HEK293 (cell line): Measurements from ENCODE around the gene MACIR.

ENCODE experiments used
- CTCF ChIA-PET: fragments of 350-600 bp; formaldehyde crosslinking; extraction: SDS; loops from one replicate; lab custom pipeline; 2021; ENCODE audit warnings: antibody characterized with exemption; lab: Yijun Ruan, JAX
- POLR2A ChIA-PET: fragments of 300-600 bp; formaldehyde crosslinking; extraction: SDS; loops from one replicate; lab custom pipeline; 2020; ENCODE audit warnings: antibody characterized with exemption, inconsistent platforms; lab: Yijun Ruan, JAX
- H3K27ac ChIP-seq: fragments of 200-500 bp; sonication (Bioruptor generic); 2 replicates; pipeline ENCODE4 v1.5.1; 2014; ENCODE audit warnings: low read depth, low read length, control low read depth, inconsistent platforms; ENCODE audit errors: extremely low read depth
- H3K36me3 ChIP-seq, 2 experiments: fragments of 200-500 bp in 1 of 2; sonication (Bioruptor generic) in 1 of 2; 1 replicate in 1 of 2; 2 replicates in 1 of 2; pipeline ENCODE4 v1.5.1; 2014 to 2017; ENCODE audit warnings: inconsistent platforms in 2 of 2, low read length in 2 of 2; ENCODE audit not compliant: control insufficient read depth in 2 of 2, insufficient read depth in 1 of 2
- H3K4me1 ChIP-seq: fragments of 200-500 bp; sonication (Bioruptor generic); 2 replicates; pipeline ENCODE4 v1.5.1; 2014; ENCODE audit warnings: mild to moderate bottlenecking, low read length, inconsistent platforms; ENCODE audit not compliant: control insufficient read depth, insufficient read depth
- H3K4me3 ChIP-seq: 2 replicates; pipeline ENCODE4 v1.5.1; 2011; ENCODE audit warnings: low read depth, mild to moderate bottlenecking, control low read depth, low read length, moderate library complexity
- H3K9me3 ChIP-seq: fragments of 200-500 bp; sonication (Bioruptor generic); 2 replicates; pipeline ENCODE4 v1.5.1; 2014; ENCODE audit warnings: low read depth, low read length, inconsistent platforms; ENCODE audit not compliant: control insufficient read depth, insufficient read depth
- AEBP2 ChIP-seq: fragments of 450-650 bp; formaldehyde crosslinking; IDR thresholded peaks from 2 replicates; pipeline ENCODE4 v1.5.1; 2016; ENCODE audit warnings: missing biosample characterization, missing genetic modification characterization, borderline replicate concordance
- HIC1 ChIP-seq: fragments of 450-650 bp; formaldehyde crosslinking; IDR thresholded peaks from 2 replicates; pipeline ENCODE4 v1.5.1; 2016; ENCODE audit warnings: missing biosample characterization, missing genetic modification characterization
- PRDM6 ChIP-seq: fragments of 450-650 bp; formaldehyde crosslinking; IDR thresholded peaks from 2 replicates; pipeline ENCODE4 v1.5.1; 2017; ENCODE audit warnings: missing biosample characterization, missing genetic modification characterization
- REPIN1 ChIP-seq: fragments of 450-650 bp; formaldehyde crosslinking; IDR thresholded peaks from 2 replicates; pipeline ENCODE4 v1.5.1; 2017; ENCODE audit warnings: missing biosample characterization, missing genetic modification characterization, low read depth
- SCRT1 ChIP-seq: fragments of 450-650 bp; formaldehyde crosslinking; IDR thresholded peaks from 2 replicates; pipeline ENCODE4 v1.5.1; 2016; ENCODE audit warnings: missing biosample characterization, missing genetic modification characterization, borderline replicate concordance
- SCRT2 ChIP-seq: fragments of 450-650 bp; formaldehyde crosslinking; IDR thresholded peaks from 2 replicates; pipeline ENCODE4 v1.5.1; 2016; ENCODE audit warnings: missing biosample characterization, missing genetic modification characterization
- SP2 ChIP-seq: fragments of 450-650 bp; formaldehyde crosslinking; IDR thresholded peaks from 2 replicates; pipeline ENCODE4 v1.5.1; 2016; ENCODE audit warnings: missing biosample characterization, missing genetic modification characterization
- ZNF112 ChIP-seq: fragments of 450-650 bp; formaldehyde crosslinking; IDR thresholded peaks from 2 replicates; pipeline ENCODE4 v1.5.0; 2017; ENCODE audit warnings: missing biosample characterization, missing genetic modification characterization
- ZNF140 ChIP-seq: fragments of 450-650 bp; formaldehyde crosslinking; IDR thresholded peaks from 2 replicates; pipeline ENCODE4 v1.5.1; 2016; ENCODE audit warnings: missing biosample characterization, missing genetic modification characterization
- ZNF354C ChIP-seq: fragments of 450-650 bp; formaldehyde crosslinking; IDR thresholded peaks from 2 replicates; pipeline ENCODE4 v1.5.1; 2016; ENCODE audit warnings: missing biosample characterization, missing genetic modification characterization, low read depth, borderline replicate concordance
- ZNF670 ChIP-seq: fragments of 450-650 bp; formaldehyde crosslinking; IDR thresholded peaks from 2 replicates; pipeline ENCODE4 v1.5.1; 2016; ENCODE audit warnings: missing biosample characterization, missing genetic modification characterization, low read depth
- ZNF701 ChIP-seq: fragments of 450-650 bp; formaldehyde crosslinking; IDR thresholded peaks from 2 replicates; pipeline ENCODE4 v1.5.1; 2016; ENCODE audit warnings: missing biosample characterization, missing genetic modification characterization
- ZNF837 ChIP-seq: fragments of 450-650 bp; formaldehyde crosslinking; IDR thresholded peaks from 2 replicates; pipeline ENCODE4 v1.5.1; 2016; ENCODE audit warnings: missing biosample characterization, missing genetic modification characterization
- TF ChIP-seq, protein P1 (sequence below): fragments of 450-650 bp; formaldehyde crosslinking; IDR thresholded peaks from 2 replicates; pipeline ENCODE4 v1.5.1; 2016; ENCODE audit warnings: missing biosample characterization, missing genetic modification characterization, low read depth

The MACIR gene

GRCh38 chr5:103270581-103270980 lies 12.0 kb downstream of the MACIR start (continued):
- TF ChIP-seq ZNF354C (tag by site-specific recombination): no peak
- TF ChIP-seq ZNF670 (tag by site-specific recombination): no peak
- TF ChIP-seq SP2: no peak

DNA sequence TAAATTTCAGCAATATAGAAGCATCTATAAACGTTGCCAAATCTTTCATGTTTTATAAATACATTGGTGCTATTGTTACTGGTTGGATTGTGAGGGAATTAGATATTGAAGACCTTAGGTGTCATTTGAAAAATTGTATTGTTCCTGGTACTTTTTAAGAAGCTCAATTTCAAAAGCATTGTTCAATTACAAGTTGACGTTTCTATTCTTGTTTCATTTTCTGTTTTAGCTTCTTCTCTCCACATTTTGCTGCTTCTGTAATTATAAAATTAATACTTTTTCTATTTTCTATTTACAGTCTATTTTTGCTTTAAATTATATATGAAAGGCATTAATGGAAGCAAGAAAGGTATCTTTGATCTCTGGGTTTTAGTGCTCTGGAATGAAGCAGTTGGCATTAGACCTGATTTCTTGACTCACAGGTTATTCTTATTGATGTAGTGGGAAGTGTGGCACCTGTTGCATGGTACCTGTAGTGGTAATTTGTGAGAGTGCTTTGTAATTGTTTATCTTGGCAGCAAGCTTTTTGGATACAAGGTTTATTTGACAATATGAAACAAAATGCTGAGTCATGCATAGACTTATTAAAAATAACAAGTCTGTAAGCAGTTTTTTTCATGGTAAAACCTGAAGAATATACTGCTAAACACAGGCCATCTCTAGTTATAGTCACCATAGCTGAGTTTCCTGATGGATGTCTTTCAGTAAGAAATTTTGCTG lies 13.2 kb downstream of the MACIR start:
- peaks cover 4 to 19% of the 10 kb centered on the region in 2 experiments; a peak in 1 of 3 replicates for H3K36me3 ChIP-seq
- no peak overlapping the region for H3K4me3 ChIP-seq
- CTCF ChIA-PET: interaction anchor here (0.6 kb wide), 1 partner anchor 831 kb away, joined by 3 read pairs; no protein-coding TSS in a partner anchor

More for the DNA sequence above, 13.2 kb downstream of the MACIR start:
- POLR2A ChIA-PET: interaction anchor here (2.9 kb wide), 1 partner anchor 13 kb away, joined by 11 read pairs; the partner anchor contains the start of gene MACIR
- Histone ChIP-seq H3K4me1 (peaks cover 10% of the 10 kb centered on the region), H3K9me3 (no peaks in the 10 kb centered on the region), H3K27ac (no peak overlapping the region)
- TF ChIP-seq SCRT2 (tag by site-specific recombination) (peak; percentile 98), ZNF701 (no peak), REPIN1 (tag by site-specific recombination) (no peak), ZNF112 (tag by site-specific recombination) (no peak), ZNF140 (no peak), ZNF837 (tag by site-specific recombination) (no peak), SCRT1 (tag by site-specific recombination) (peak; percentile 99), PRDM6 (tag by site-specific recombination) (0 out of 2 replicates have a peak, but pooled peaks have one; percentile 29), AEBP2 (tag by site-specific recombination) (no peak), HIC1 (tag by site-specific recombination) (no peak)
- TF ChIP-seq, protein P1, sequence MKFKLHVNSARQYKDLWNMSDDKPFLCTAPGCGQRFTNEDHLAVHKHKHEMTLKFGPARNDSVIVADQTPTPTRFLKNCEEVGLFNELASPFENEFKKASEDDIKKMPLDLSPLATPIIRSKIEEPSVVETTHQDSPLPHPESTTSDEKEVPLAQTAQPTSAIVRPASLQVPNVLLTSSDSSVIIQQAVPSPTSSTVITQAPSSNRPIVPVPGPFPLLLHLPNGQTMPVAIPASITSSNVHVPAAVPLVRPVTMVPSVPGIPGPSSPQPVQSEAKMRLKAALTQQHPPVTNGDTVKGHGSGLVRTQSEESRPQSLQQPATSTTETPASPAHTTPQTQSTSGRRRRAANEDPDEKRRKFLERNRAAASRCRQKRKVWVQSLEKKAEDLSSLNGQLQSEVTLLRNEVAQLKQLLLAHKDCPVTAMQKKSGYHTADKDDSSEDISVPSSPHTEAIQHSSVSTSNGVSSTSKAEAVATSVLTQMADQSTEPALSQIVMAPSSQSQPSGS (tag by site-specific recombination): no peak
